KOPT-K1 (cell line): ENCODE data around the gene IL4I1.

Experiments used
- H3K27ac ChIP-seq: fragments of 200-600 bp; sonication (generic); 2 replicates; pipeline ENCODE4 v1.5.1; 2016; ENCODE audit warnings: antibody characterized with exemption, mild to moderate bottlenecking, low read depth, low read length; ENCODE audit not compliant: poor library complexity, severe bottlenecking
- H3K36me3 ChIP-seq: fragments of 200-600 bp; sonication (generic); 2 replicates; pipeline ENCODE4 v1.5.1; 2017; ENCODE audit warnings: antibody characterized with exemption, mild to moderate bottlenecking, low read length, moderate library complexity; ENCODE audit not compliant: insufficient read depth
- H3K9me3 ChIP-seq: fragments of 200-600 bp; sonication (generic); 2 replicates; pipeline ENCODE4 v1.5.1; 2017; ENCODE audit warnings: antibody characterized with exemption, low read length, mild to moderate bottlenecking; ENCODE audit not compliant: insufficient read depth, poor library complexity, severe bottlenecking

The IL4I1 gene

GRCh38 chr19:49890349-49891311, 6.1 kb downstream of the IL4I1 start:
- Histone ChIP-seq H3K27ac (no peak overlapping the region), H3K9me3 (no peaks in the 10 kb centered on the region), H3K36me3 (no peaks in the 10 kb centered on the region)

GRCh38 chr19:49889687-49890348, 6.9 kb downstream of the IL4I1 start:
- peaks cover 2% of the 10 kb centered on the region; the same call in 1 of the 2 replicates for H3K36me3 ChIP-seq
- H3K27ac ChIP-seq = no peak overlapping the region

GRCh38 chr19:49889038-49889686, 7.5 kb downstream of the IL4I1 start:
- peaks cover 8% of the 10 kb centered on the region; the same call in 1 of the 2 replicates for H3K36me3 ChIP-seq
- no peak overlapping the region for H3K27ac ChIP-seq

More at GRCh38 chr19:49889687-49890348, 6.9 kb downstream of the IL4I1 start:
- H3K9me3 ChIP-seq = no peaks in the 10 kb centered on the region

GRCh38 chr19:49888510-49888824, 8.2 kb downstream of the IL4I1 start:
- peaks cover 15% of the 10 kb centered on the region; the same call in 1 of the 2 replicates for H3K36me3 ChIP-seq
- H3K27ac ChIP-seq = no peak overlapping the region
- no peaks in the 10 kb centered on the region for H3K9me3 ChIP-seq

More at GRCh38 chr19:49889038-49889686, 7.5 kb downstream of the IL4I1 start:
- no peaks in the 10 kb centered on the region for H3K9me3 ChIP-seq

- Histone ChIP-seq H3K27ac (no peak overlapping the region), H3K9me3 (no peaks in the 10 kb centered on the region), H3K36me3 (peaks cover 21% of the 10 kb centered on the region; the same call in 1 of the 2 replicates)
Measured at GRCh38 chr19:49887665-49888509, 8.8 kb downstream of the IL4I1 start.

GRCh38 chr19:49887037-49887664, 9.5 kb downstream of the IL4I1 start:
- Histone ChIP-seq H3K27ac (no peak overlapping the region), H3K36me3 (peaks cover 29% of the 10 kb centered on the region; the same call in 1 of the 2 replicates), H3K9me3 (no peaks in the 10 kb centered on the region)

- peaks cover 45% of the 10 kb centered on the region; the same call in 1 of the 2 replicates for H3K36me3 ChIP-seq
- no peaks in the 10 kb centered on the region for H3K9me3 ChIP-seq
- no peak overlapping the region for H3K27ac ChIP-seq
Measured at GRCh38 chr19:49884760-49885159, 11.9 kb downstream of the IL4I1 start.

GRCh38 chr19:49884109-49884508, 12.6 kb downstream of the IL4I1 start:
- peaks cover 45% of the 10 kb centered on the region; the same call in 1 of the 2 replicates for H3K36me3 ChIP-seq
- H3K27ac ChIP-seq = no peak overlapping the region
- H3K9me3 ChIP-seq = no peaks in the 10 kb centered on the region

GRCh38 chr19:49883094-49883493, 13.6 kb downstream of the IL4I1 start:
- Histone ChIP-seq H3K36me3 (peaks cover 45% of the 10 kb centered on the region; the same call in 1 of the 2 replicates), H3K9me3 (no peaks in the 10 kb centered on the region), H3K27ac (no peak overlapping the region)

- Histone ChIP-seq H3K27ac (no peak overlapping the region), H3K36me3 (peaks cover 45% of the 10 kb centered on the region; the same call in 1 of the 2 replicates), H3K9me3 (no peaks in the 10 kb centered on the region)
Measured at GRCh38 chr19:49882643-49883042, 14.0 kb downstream of the IL4I1 start.

GRCh38 chr19:49881672-49882394, 14.9 kb downstream of the IL4I1 start:
- Histone ChIP-seq H3K27ac (no peak overlapping the region), H3K36me3 (peaks cover 45% of the 10 kb centered on the region; the same call in 1 of the 2 replicates), H3K9me3 (no peaks in the 10 kb centered on the region)

- H3K9me3 ChIP-seq = no peaks in the 10 kb centered on the region
- H3K27ac ChIP-seq = no peak overlapping the region
- peaks cover 45% of the 10 kb centered on the region; the same call in 1 of the 2 replicates for H3K36me3 ChIP-seq
Measured at GRCh38 chr19:49881186-49881585, 15.5 kb downstream of the IL4I1 start.

GRCh38 chr19:49880162-49880869, 16.4 kb downstream of the IL4I1 start:
- H3K36me3 ChIP-seq = peaks cover 45% of the 10 kb centered on the region; the same call in 1 of the 2 replicates

More at GRCh38 chr19:49880162-49880869, 16.4 kb downstream of the IL4I1 start:
- no peak overlapping the region for H3K27ac ChIP-seq
- H3K9me3 ChIP-seq = no peaks in the 10 kb centered on the region
